ENCODE measurements around the gene PRKD1. TPM values are rescaled to one million over a fixed set of nuclear protein-coding genes. Genes with fewer than 3 reads are reported as not detected.
A peak's percentile ranks its signal among the peaks of the same experiment; 100 is the strongest.

PRKD1 gene
- 1 to 10 TPM; 1.2 to 6.7 (median 2.3) TPM for total RNA-seq

GRCh38 chr14:29927376-29928116 lies at the start of gene PRKD1:
Gene PRKD1, minus strand, starts transcription at chr14:29927847.
- WGBS, 2 donors = 1 to 2% methylated on average over 34 to 57 of the region's 91 CpGs
- DNase-seq (ENCODE audit: low spot score in 2 of 2) = peak in 1 of 2 donors; percentile 89
- intact Hi-C loops (cut with DNase I; ENCODE audit: low total_unique reads) = no loop called here
- TF ChIP-seq POLR2A (IDR thresholded peaks at IDR 0.05) = no peak
- no peak for TF ChIP-seq CTCF (IDR thresholded peaks at IDR 0.05)
- H3K4me3 ChIP-seq (ENCODE audit: low read depth, poor library complexity, severe bottlenecking) = peak within 1 kb of the TSS; percentile 24

- WGBS, 2 donors = 92 to 97% methylated on average over 15 of the region's 15 CpGs
- intact Hi-C loops (cut with DNase I; ENCODE audit: low total_unique reads) = no loop called here
- no peak overlapping the region for H3K4me3 ChIP-seq (ENCODE audit: low read depth, poor library complexity, severe bottlenecking)
- no peak for DNase-seq (ENCODE audit: low spot score in 2 of 2)
- TF ChIP-seq CTCF (IDR thresholded peaks at IDR 0.05) (no peak), POLR2A (IDR thresholded peaks at IDR 0.05) (no peak)
Measured at GRCh38 chr14:29971101-29971500, 43.5 kb upstream of the PRKD1 start.

GRCh38 chr14:29955087-29955486 lies 27.4 kb upstream of the PRKD1 start:
- intact Hi-C loops (cut with DNase I; ENCODE audit: low total_unique reads) = no loop called here
- 82 to 87% methylated on average over 3 of the region's 3 CpGs for WGBS, 2 donors
- DNase-seq (ENCODE audit: low spot score in 2 of 2) = no peak
- no peak overlapping the region for H3K4me3 ChIP-seq (ENCODE audit: low read depth, poor library complexity, severe bottlenecking)
- TF ChIP-seq POLR2A (IDR thresholded peaks at IDR 0.05) (no peak), CTCF (IDR thresholded peaks at IDR 0.05) (no peak)

GRCh38 chr14:29953501-29953900 lies 25.9 kb upstream of the PRKD1 start:
- H3K4me3 ChIP-seq (ENCODE audit: low read depth, poor library complexity, severe bottlenecking) = no peak overlapping the region
- intact Hi-C loops (cut with DNase I; ENCODE audit: low total_unique reads) = no loop called here
- WGBS, 2 donors = 73 to 76% methylated on average over 6 of the region's 6 CpGs
- no peak for TF ChIP-seq CTCF (IDR thresholded peaks at IDR 0.05)
- no peak for TF ChIP-seq POLR2A (IDR thresholded peaks at IDR 0.05)
- no peak for DNase-seq (ENCODE audit: low spot score in 2 of 2)

GRCh38 chr14:29944091-29944490 lies 16.4 kb upstream of the PRKD1 start:
- no peak for TF ChIP-seq CTCF (IDR thresholded peaks at IDR 0.05)
- no peak for TF ChIP-seq POLR2A (IDR thresholded peaks at IDR 0.05)
- no peak for DNase-seq (ENCODE audit: low spot score in 2 of 2)

GRCh38 chr14:29941401-29941800 lies 13.8 kb upstream of the PRKD1 start:
- no peak overlapping the region for H3K4me3 ChIP-seq (ENCODE audit: low read depth, poor library complexity, severe bottlenecking)
- TF ChIP-seq CTCF (IDR thresholded peaks at IDR 0.05) = no peak
- no peak for TF ChIP-seq POLR2A (IDR thresholded peaks at IDR 0.05)
- 52 to 60% methylated on average over 2 of the region's 2 CpGs for WGBS, 2 donors
- intact Hi-C loops (cut with DNase I; ENCODE audit: low total_unique reads) = no loop called here
- no peak for DNase-seq (ENCODE audit: low spot score in 2 of 2)

More at GRCh38 chr14:29944091-29944490, 16.4 kb upstream of the PRKD1 start:
- intact Hi-C loops (cut with DNase I; ENCODE audit: low total_unique reads) = no loop called here
- no peak overlapping the region for H3K4me3 ChIP-seq (ENCODE audit: low read depth, poor library complexity, severe bottlenecking)
